ENCODE measurements around the gene ALKBH5. TPM values are rescaled to one million over a fixed set of nuclear protein-coding genes. Genes with fewer than 3 reads are reported as not detected.
A peak's percentile ranks its signal among the peaks of the same experiment; 100 is the strongest.

Gene ALKBH5
- total RNA-seq, 4 donors from 2014 or later = 73.9 to 110 (median 93.6) TPM

- WGBS, 2 donors = 0 to 1% methylated on average over 8 to 57 of the region's 60 CpGs
- H3K4me1 ChIP-seq = peaks cover 0 to 41% (median 16%) of the 10 kb centered on the region in 4 donors
- no peak for TF ChIP-seq POLR2A (IDR thresholded peaks at IDR 0.05)
- TF ChIP-seq EP300 (IDR thresholded peaks at IDR 0.05) = peak; percentile 29 to 57
- H3K4me3 ChIP-seq = peak within 1 kb of the TSS; percentile 45 to 77 (median 61)
- peak; percentile 94 to 96 for DNase-seq (ENCODE audit: low spot score in 2 of 2)
- no peaks in the 10 kb centered on the region for H3K27me3 ChIP-seq
- no peaks in the 10 kb centered on the region for H3K9me3 ChIP-seq
- no peaks in the 10 kb centered on the region for H3K36me3 ChIP-seq
- H3K27ac ChIP-seq = peak within 1 kb of the TSS; percentile 63 to 84 (median 69)
These were observed 41.6 kb downstream of the ALKBH5 start, which contains the start of gene LLGL1 for GRCh38 chr17:18225121-18225641. Gene LLGL1 (plus strand): TSS chr17:18225635. CDS start chr17:18225683, 48 bp downstream.

- TF ChIP-seq EP300 (IDR thresholded peaks at IDR 0.05) (no peak), CTCF (IDR thresholded peaks at IDR 0.05) (no peak), POLR2A (IDR thresholded peaks at IDR 0.05) (no peak)
- DNase-seq (ENCODE audit: low spot score in 2 of 2) = no peak
- Histone ChIP-seq H3K4me3 (peak overlapping the region; percentile 45 to 77 (median 61)), H3K9me3 (no peaks in the 10 kb centered on the region), H3K36me3 (no peaks in the 10 kb centered on the region), H3K27me3 (no peaks in the 10 kb centered on the region), H3K4me1 (peaks cover 0 to 41% (median 16%) of the 10 kb centered on the region in 4 donors), H3K27ac (peak overlapping the region; percentile 47 to 84 (median 60))
- WGBS, 2 donors = 0 to 1% methylated on average over 14 to 36 of the region's 57 CpGs
These were observed 42.1 kb downstream of the ALKBH5 start for GRCh38 chr17:18225642-18226283.

- H3K4me1 ChIP-seq = peaks cover 0 to 41% (median 16%) of the 10 kb centered on the region in 4 donors
- 16 to 24% methylated on average over 16 of the region's 16 CpGs for WGBS, 2 donors
- TF ChIP-seq POLR2A (IDR thresholded peaks at IDR 0.05) (no peak), EP300 (IDR thresholded peaks at IDR 0.05) (no peak), CTCF (IDR thresholded peaks at IDR 0.05) (no peak)
- H3K36me3 ChIP-seq = no peaks in the 10 kb centered on the region
- no peaks in the 10 kb centered on the region for H3K9me3 ChIP-seq
- no peak for DNase-seq (ENCODE audit: low spot score in 2 of 2)
- peak overlapping the region; percentile 47 to 84 (median 60) for H3K27ac ChIP-seq
- no peaks in the 10 kb centered on the region for H3K27me3 ChIP-seq
- H3K4me3 ChIP-seq = peak overlapping the region; percentile 45 to 77 (median 61)
These were observed 42.8 kb downstream of the ALKBH5 start for GRCh38 chr17:18226284-18226945.

- Histone ChIP-seq H3K27ac (no peak overlapping the region), H3K36me3 (peaks cover 0 to 12% (median 0%) of the 10 kb centered on the region in 3 donors), H3K4me3 (no peak overlapping the region), H3K9me3 (no peaks in the 10 kb centered on the region), H3K27me3 (no peaks in the 10 kb centered on the region), H3K4me1 (peaks cover 0 to 41% (median 16%) of the 10 kb centered on the region in 4 donors)
- 93 to 96% methylated on average over 5 of the region's 5 CpGs for WGBS, 2 donors
- no peak for DNase-seq (ENCODE audit: low spot score in 2 of 2)
- TF ChIP-seq CTCF (IDR thresholded peaks at IDR 0.05) = no peak
- TF ChIP-seq POLR2A (IDR thresholded peaks at IDR 0.05) = no peak
- TF ChIP-seq EP300 (IDR thresholded peaks at IDR 0.05) = no peak
These were observed 44.0 kb downstream of the ALKBH5 start for GRCh38 chr17:18227635-18228034.

- no peak for DNase-seq (ENCODE audit: low spot score in 2 of 2)
- H3K27me3 ChIP-seq = no peaks in the 10 kb centered on the region
- TF ChIP-seq CTCF (IDR thresholded peaks at IDR 0.05) (no peak), POLR2A (IDR thresholded peaks at IDR 0.05) (no peak), EP300 (IDR thresholded peaks at IDR 0.05) (no peak)
- H3K27ac ChIP-seq = no peak overlapping the region
- no peak overlapping the region for H3K4me3 ChIP-seq
- peaks cover 0 to 17% (median 0%) of the 10 kb centered on the region in 3 donors for H3K36me3 ChIP-seq
- WGBS, 2 donors = 86 to 87% methylated on average over 10 of the region's 10 CpGs
- H3K9me3 ChIP-seq = no peaks in the 10 kb centered on the region
- H3K4me1 ChIP-seq = peaks cover 0 to 41% (median 16%) of the 10 kb centered on the region in 4 donors
These were observed 44.6 kb downstream of the ALKBH5 start for GRCh38 chr17:18228176-18228682.

Data from tibial nerve (tissue), 4 donors.